GM21723 (cell line): ENCODE results near the gene OPRD1.
"Not testable (repeated sequence)": the region's sequence is repeated elsewhere in the genome, so short reads cannot be mapped to it uniquely, and the experiment has no call there.

ENCODE experiments used
- ATAC-seq: cut with Tn5 transposase; IDR thresholded peaks from one replicate; pipeline ENCODE4 v1.9.1; 2021; ENCODE audit warnings: mild to moderate bottlenecking, moderate library complexity; ENCODE audit not compliant: unreplicated experiment

OPRD1 gene

GRCh38 chr1:28800324-28800723 is 11.6 kb upstream of the OPRD1 start:
- no peak for ATAC-seq

GRCh38 chr1:28801461-28801860 is 10.5 kb upstream of the OPRD1 start:
- ATAC-seq, result no peak

GRCh38 chr1:28803051-28803450 is 8.9 kb upstream of the OPRD1 start:
- ATAC-seq, result no peak

- ATAC-seq, result no peak
Measured at GRCh38 chr1:28803662-28804061, 8.3 kb upstream of the OPRD1 start.

GRCh38 chr1:28804071-28804470 is 7.9 kb upstream of the OPRD1 start:
- no peak for ATAC-seq

- no peak for ATAC-seq
Measured at GRCh38 chr1:28807046-28807445, 4.9 kb upstream of the OPRD1 start.

GRCh38 chr1:28807986-28808385 is 4.0 kb upstream of the OPRD1 start:
- no peak for ATAC-seq

GRCh38 chr1:28811369-28811765 is 603 bp upstream of the OPRD1 start:
- ATAC-seq, result no peak

GRCh38 chr1:28812669-28813468 is 899 bp downstream of the OPRD1 start:
- ATAC-seq, result no peak

- no peak for ATAC-seq
Measured at GRCh38 chr1:28813931-28814465, 2.0 kb downstream of the OPRD1 start.

- no peak for ATAC-seq
Measured at GRCh38 chr1:28815533-28816185, 3.7 kb downstream of the OPRD1 start.

GRCh38 chr1:28817133-28817532 is 5.2 kb downstream of the OPRD1 start:
- no peak for ATAC-seq

- ATAC-seq, result no peak
Measured at GRCh38 chr1:28819020-28819419, 7.0 kb downstream of the OPRD1 start.

GRCh38 chr1:28822799-28823198 is 10.8 kb downstream of the OPRD1 start:
- no peak for ATAC-seq

- not testable (repeated sequence) for ATAC-seq
Measured at GRCh38 chr1:28824061-28824460, 12.1 kb downstream of the OPRD1 start.

GRCh38 chr1:28828227-28828858 is 16.4 kb downstream of the OPRD1 start:
- ATAC-seq, result not testable (repeated sequence)

GRCh38 chr1:28830814-28831213 is 18.8 kb downstream of the OPRD1 start:
- no peak for ATAC-seq

GRCh38 chr1:28832966-28833365 is 21.0 kb downstream of the OPRD1 start:
- ATAC-seq, result no peak

GRCh38 chr1:28833381-28833780 is 21.4 kb downstream of the OPRD1 start:
- no peak for ATAC-seq

GRCh38 chr1:28835237-28835650 is 23.3 kb downstream of the OPRD1 start:
- ATAC-seq, result no peak

GRCh38 chr1:28836421-28836956 is 24.5 kb downstream of the OPRD1 start:
- ATAC-seq, result no peak
